Uterus (tissue), 4 donors: ENCODE data around the gene MEF2C. TPM values are rescaled to one million over a fixed set of nuclear protein-coding genes. Genes with fewer than 3 reads are reported as not detected.
A peak's percentile ranks its signal among the peaks of the same experiment; 100 is the strongest.

Experiments
- DNase-seq, 2 donors: peaks; one replicate each; pipeline ENCODE4 v3.0.0-alpha.2; 2019 to 2020
- H3K27ac ChIP-seq, 2 donors: fragments of 200-600 bp; sonication (generic); 1 replicate in 1 of 2; 2 replicates in 1 of 2; pipeline ENCODE4 v1.5.1; 2016 to 2018
- H3K27me3 ChIP-seq, 2 donors: fragments of 200-600 bp; sonication (generic); one replicate each; pipeline ENCODE4 v1.5.1; 2018 to 2019; ENCODE audit warnings: control low read depth in 1 of 2
- H3K36me3 ChIP-seq, 2 donors: fragments of 200-600 bp; sonication (generic); one replicate each; pipeline ENCODE4 v1.5.1; 2019; ENCODE audit warnings: control low read depth in 1 of 2
- H3K4me1 ChIP-seq, 2 donors: fragments of 200-600 bp; sonication (generic); one replicate each; pipeline ENCODE4 v1.5.1; 2018 to 2019; ENCODE audit warnings: control low read depth in 1 of 2
- H3K4me3 ChIP-seq, 2 donors: fragments of 200-600 bp; sonication (generic); 1 replicate in 1 of 2; 2 replicates in 1 of 2; pipeline ENCODE4 v1.5.1; 2018 to 2019; ENCODE audit warnings: mild to moderate bottlenecking in 1 of 2
- H3K9me3 ChIP-seq, 2 donors: fragments of 200-600 bp; sonication (generic); one replicate each; pipeline ENCODE4 v1.5.1; 2019; ENCODE audit warnings: control low read depth in 1 of 2
- CTCF ChIP-seq, 4 experiments: fragments of 200-600 bp in 2 of 4; fragments of 450-650 bp in 2 of 4; sonication (generic) in 2 of 4; IDR thresholded peaks; one replicate each; pipeline ENCODE4 v1.5.1; 2016 to 2019; ENCODE audit warnings: antibody characterized with exemption in 4 of 4, mild to moderate bottlenecking in 2 of 4, moderate library complexity in 1 of 4
- POLR2A ChIP-seq, 2 donors: fragments of 450-650 bp; IDR thresholded peaks; one replicate each; pipeline ENCODE4 v1.6.1; 2016; ENCODE audit warnings: antibody characterized with exemption in 2 of 2, mild to moderate bottlenecking in 1 of 2, moderate library complexity in 1 of 2
- intact Hi-C: fragments of 100-400 bp; cut with DNase I; formaldehyde crosslinking; loops from one replicate; pipeline ENCODE4 v1.15.1; 2023; ENCODE audit warnings: low total_unique reads
- total RNA-seq, 4 donors: library from RNA; depleted of rRNA in 3 of 4; stranded (reverse); fragments of >200 nt in 3 of 4; gene quantifications; one replicate each; pipeline versions ENCODE4 v1.1.0 to v1.2.4, GENCODE V29; 2014 to 2023
- donor health status: DM: yes; HTN: yes; CAD: no.

The MEF2C gene
- total RNA-seq, 4 donors from 2014 or later = 30.3 to 134 (median 70.3) TPM

GRCh38 chr5:88675168-88675707, 207.7 kb downstream of the MEF2C start:
- no peaks in the 10 kb centered on the region for H3K36me3 ChIP-seq
- H3K4me1 ChIP-seq = peaks cover 0 to 11% of the 10 kb centered on the region in 2 donors
- TF ChIP-seq POLR2A (IDR thresholded peaks at IDR 0.05) = no peak
- no peak for TF ChIP-seq CTCF (IDR thresholded peaks at IDR 0.05)
- DNase-seq = no peak
- H3K9me3 ChIP-seq = no peaks in the 10 kb centered on the region
- peaks cover 40 to 87% of the 10 kb centered on the region in 2 donors for H3K27me3 ChIP-seq
- H3K27ac ChIP-seq = peak overlapping the region in 1 of 2 donors; percentile 81
- intact Hi-C loops = no loop called here
- peak overlapping the region in 1 of 2 donors; percentile 26 for H3K4me3 ChIP-seq

GRCh38 chr5:88674356-88675167, 208.4 kb downstream of the MEF2C start:
- Histone ChIP-seq H3K4me1 (peaks cover 0 to 11% of the 10 kb centered on the region in 2 donors), H3K36me3 (no peaks in the 10 kb centered on the region), H3K27me3 (peaks cover 38 to 92% of the 10 kb centered on the region in 2 donors), H3K9me3 (no peaks in the 10 kb centered on the region), H3K27ac (peak overlapping the region in 1 of 2 donors; percentile 81), H3K4me3 (peak overlapping the region; percentile 6 to 26)
- TF ChIP-seq POLR2A (IDR thresholded peaks at IDR 0.05) (peak in 1 of 2 donors; percentile 11), CTCF (IDR thresholded peaks at IDR 0.05) (no peak)
- no peak for DNase-seq
- intact Hi-C loops = no loop called here

- intact Hi-C loops = no loop called here
- H3K9me3 ChIP-seq = no peaks in the 10 kb centered on the region
- TF ChIP-seq POLR2A (IDR thresholded peaks at IDR 0.05) = no peak
- TF ChIP-seq CTCF (IDR thresholded peaks at IDR 0.05) = no peak
- H3K36me3 ChIP-seq = no peaks in the 10 kb centered on the region
- peak overlapping the region in 1 of 2 donors; percentile 81 for H3K27ac ChIP-seq
- H3K4me3 ChIP-seq = no peak overlapping the region
- DNase-seq = no peak
- H3K27me3 ChIP-seq = peaks cover 36 to 90% of the 10 kb centered on the region in 2 donors
- H3K4me1 ChIP-seq = peaks cover 0 to 11% of the 10 kb centered on the region in 2 donors
These were observed 209.5 kb downstream of the MEF2C start for GRCh38 chr5:88673253-88674105.

- Histone ChIP-seq H3K4me3 (no peak overlapping the region), H3K27me3 (peaks cover 36 to 90% of the 10 kb centered on the region in 2 donors), H3K9me3 (no peaks in the 10 kb centered on the region), H3K4me1 (peaks cover 0 to 11% of the 10 kb centered on the region in 2 donors), H3K27ac (peak overlapping the region in 1 of 2 donors; percentile 50), H3K36me3 (no peaks in the 10 kb centered on the region)
- TF ChIP-seq CTCF (IDR thresholded peaks at IDR 0.05) (no peak), POLR2A (IDR thresholded peaks at IDR 0.05) (no peak)
- intact Hi-C loops = no loop called here
- no peak for DNase-seq
These were observed 210.2 kb downstream of the MEF2C start for GRCh38 chr5:88672644-88673252.
